ENCODE data around the gene ISOC1. TPM values are rescaled to one million over a fixed set of nuclear protein-coding genes. Genes with fewer than 3 reads are reported as not detected.

ISOC1 gene
- total and polyA plus RNA-seq, 2 of the 13 experiments (the other 11 are each of a cell fraction or from before 2014, with no cell fraction given) = 25.7 to 51.3 TPM

DNA sequence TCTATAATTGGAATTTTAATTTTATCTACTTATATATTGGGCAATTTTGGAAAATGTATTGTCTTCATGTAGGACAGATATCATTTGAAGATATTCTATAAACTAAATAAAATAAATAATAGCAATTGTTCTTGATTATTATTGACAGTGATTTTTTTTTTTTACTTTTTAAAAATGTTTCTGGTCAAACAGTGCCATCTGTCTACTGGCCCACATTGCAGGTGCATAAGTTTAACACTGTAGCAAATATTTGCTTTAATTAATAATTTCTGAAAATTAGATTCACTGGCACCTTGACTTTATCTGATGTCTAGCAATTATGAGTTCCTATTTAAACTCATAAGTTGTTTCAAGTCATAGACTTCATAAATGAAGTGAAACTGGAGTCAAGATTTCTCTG is 41.1 kb upstream of the ISOC1 start:
- TF ChIP-seq, protein P1, sequence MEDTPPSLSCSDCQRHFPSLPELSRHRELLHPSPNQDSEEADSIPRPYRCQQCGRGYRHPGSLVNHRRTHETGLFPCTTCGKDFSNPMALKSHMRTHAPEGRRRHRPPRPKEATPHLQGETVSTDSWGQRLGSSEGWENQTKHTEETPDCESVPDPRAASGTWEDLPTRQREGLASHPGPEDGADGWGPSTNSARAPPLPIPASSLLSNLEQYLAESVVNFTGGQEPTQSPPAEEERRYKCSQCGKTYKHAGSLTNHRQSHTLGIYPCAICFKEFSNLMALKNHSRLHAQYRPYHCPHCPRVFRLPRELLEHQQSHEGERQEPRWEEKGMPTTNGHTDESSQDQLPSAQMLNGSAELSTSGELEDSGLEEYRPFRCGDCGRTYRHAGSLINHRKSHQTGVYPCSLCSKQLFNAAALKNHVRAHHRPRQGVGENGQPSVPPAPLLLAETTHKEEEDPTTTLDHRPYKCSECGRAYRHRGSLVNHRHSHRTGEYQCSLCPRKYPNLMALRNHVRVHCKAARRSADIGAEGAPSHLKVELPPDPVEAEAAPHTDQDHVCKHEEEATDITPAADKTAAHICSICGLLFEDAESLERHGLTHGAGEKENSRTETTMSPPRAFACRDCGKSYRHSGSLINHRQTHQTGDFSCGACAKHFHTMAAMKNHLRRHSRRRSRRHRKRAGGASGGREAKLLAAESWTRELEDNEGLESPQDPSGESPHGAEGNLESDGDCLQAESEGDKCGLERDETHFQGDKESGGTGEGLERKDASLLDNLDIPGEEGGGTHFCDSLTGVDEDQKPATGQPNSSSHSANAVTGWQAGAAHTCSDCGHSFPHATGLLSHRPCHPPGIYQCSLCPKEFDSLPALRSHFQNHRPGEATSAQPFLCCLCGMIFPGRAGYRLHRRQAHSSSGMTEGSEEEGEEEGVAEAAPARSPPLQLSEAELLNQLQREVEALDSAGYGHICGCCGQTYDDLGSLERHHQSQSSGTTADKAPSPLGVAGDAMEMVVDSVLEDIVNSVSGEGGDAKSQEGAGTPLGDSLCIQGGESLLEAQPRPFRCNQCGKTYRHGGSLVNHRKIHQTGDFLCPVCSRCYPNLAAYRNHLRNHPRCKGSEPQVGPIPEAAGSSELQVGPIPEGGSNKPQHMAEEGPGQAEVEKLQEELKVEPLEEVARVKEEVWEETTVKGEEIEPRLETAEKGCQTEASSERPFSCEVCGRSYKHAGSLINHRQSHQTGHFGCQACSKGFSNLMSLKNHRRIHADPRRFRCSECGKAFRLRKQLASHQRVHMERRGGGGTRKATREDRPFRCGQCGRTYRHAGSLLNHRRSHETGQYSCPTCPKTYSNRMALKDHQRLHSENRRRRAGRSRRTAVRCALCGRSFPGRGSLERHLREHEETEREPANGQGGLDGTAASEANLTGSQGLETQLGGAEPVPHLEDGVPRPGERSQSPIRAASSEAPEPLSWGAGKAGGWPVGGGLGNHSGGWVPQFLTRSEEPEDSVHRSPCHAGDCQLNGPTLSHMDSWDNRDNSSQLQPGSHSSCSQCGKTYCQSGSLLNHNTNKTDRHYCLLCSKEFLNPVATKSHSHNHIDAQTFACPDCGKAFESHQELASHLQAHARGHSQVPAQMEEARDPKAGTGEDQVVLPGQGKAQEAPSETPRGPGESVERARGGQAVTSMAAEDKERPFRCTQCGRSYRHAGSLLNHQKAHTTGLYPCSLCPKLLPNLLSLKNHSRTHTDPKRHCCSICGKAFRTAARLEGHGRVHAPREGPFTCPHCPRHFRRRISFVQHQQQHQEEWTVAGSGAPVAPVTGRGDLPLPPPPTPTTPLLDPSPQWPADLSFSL (CRISPR knock-in tag; IDR thresholded peaks at IDR 0.05) = no peak
- TF ChIP-seq MATR3 (CRISPR knock-in tag; IDR thresholded peaks at IDR 0.05) (no peak), ZNF619 (CRISPR knock-in tag; IDR thresholded peaks at IDR 0.05) (no peak)
- FAIRE-seq (no peak), DNase-seq (ENCODE audit: low spot score) (no peak), ATAC-seq (no peak)
- BruUV-seq (replicated peaks) = no TSS peak
- Histone ChIP-seq H3K4me2 (ENCODE audit: low read depth, low read length) (no peak overlapping the region), H3K4me1 (ENCODE audit: insufficient read depth, low read length) (no peaks in the 10 kb centered on the region), H3K79me2 (ENCODE audit: insufficient read depth, low read length) (no peaks in the 10 kb centered on the region), H4K20me1 (ENCODE audit: insufficient read depth, low read length) (no peaks in the 10 kb centered on the region), H3K9me3 (ENCODE audit: low read length) (no peaks in the 10 kb centered on the region), H3K27me3 (ENCODE audit: control insufficient read depth in 1 of 2, insufficient read depth in 2 of 2, low read length in 2 of 2) (no peaks in the 10 kb centered on the region), H3K4me3 (replicated peaks in 1 of 3; ENCODE audit: insufficient read depth in 1 of 3, low read depth in 2 of 3, low read length in 3 of 3) (no peak overlapping the region), H3K27ac (ENCODE audit: extremely low read length, insufficient read depth, low read length) (no peak overlapping the region), H3K9ac (ENCODE audit: insufficient read depth, low read depth, low read length) (no peak overlapping the region), H3K36me3 (replicated peaks in 1 of 2; ENCODE audit: control insufficient read depth in 1 of 2, insufficient read depth in 2 of 2, low read length in 2 of 2) (no peaks in the 10 kb centered on the region), H2AFZ (ENCODE audit: low read length) (no peak overlapping the region)
- POLR2A ChIA-PET = no interaction called here
- intact Hi-C loops (cut with micrococcal nuclease; ENCODE audit: unreplicated experiment) = no loop called here
- CTCF ChIA-PET (ENCODE audit: low intra/inter-chr PET ratio, low total read pairs) = no interaction called here
- in situ Hi-C loops (cut with HindIII; ENCODE audit: extremely low pct_ligation_motif_present, low pct_unique_long_range_greater_than_20kb) = no loop called here
